ENCODE data around the gene ZFAND4. TPM values are rescaled to one million over a fixed set of nuclear protein-coding genes. Genes with fewer than 3 reads are reported as not detected.

Gene ZFAND4
- total and polyA plus RNA-seq, 2 donors (not counting 3 experiments of a cell fraction or from before 2014, with no cell fraction given) = 1.5 to 7.8 TPM

DNA sequence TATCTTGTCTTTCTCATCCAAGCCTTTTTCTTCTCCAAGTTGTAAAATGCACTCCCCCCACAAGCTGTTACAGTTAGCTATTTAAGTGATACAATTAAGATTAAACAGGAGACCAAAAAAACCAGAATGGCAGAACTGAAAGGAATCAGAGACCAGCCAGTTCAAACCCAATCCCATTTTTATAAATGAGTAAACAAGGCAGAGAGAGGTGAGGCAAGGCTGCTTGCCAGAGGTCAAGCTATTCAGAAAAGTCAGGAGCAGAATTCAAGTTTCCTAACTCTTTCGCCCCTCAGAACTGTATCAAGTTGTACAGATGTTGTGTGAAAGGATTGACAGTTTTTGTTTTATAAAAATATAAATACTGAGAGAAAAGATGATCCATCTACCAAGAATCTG is 90.2 kb downstream of the ZFAND4 start:
- Histone ChIP-seq H3K79me2 (ENCODE audit: control insufficient read depth, insufficient read depth, low read length) (no peaks in the 10 kb centered on the region), H3K9me3 (replicated peaks; ENCODE audit: control insufficient read depth, insufficient read depth, low read length) (no peaks in the 10 kb centered on the region), H3K27me3 (ENCODE audit: control insufficient read depth in 2 of 2, insufficient read depth in 2 of 2, low read length in 2 of 2) (no peaks in the 10 kb centered on the region), H3K4me2 (ENCODE audit: insufficient read depth, low read length) (no peak overlapping the region), H3K9ac (replicated peaks; ENCODE audit: extremely low read depth, insufficient read depth, low read length) (no peak overlapping the region), H4K20me1 (replicated peaks; ENCODE audit: control insufficient read depth, extremely low read depth, insufficient read depth, low read length) (no peaks in the 10 kb centered on the region), H3K4me3 (replicated peaks in 1 of 3; ENCODE audit: insufficient read depth in 1 of 3, low read depth in 1 of 3, low read length in 3 of 3) (no peak overlapping the region), H3K4me1 (ENCODE audit: control insufficient read depth, extremely low read depth, insufficient read depth, low read length) (no peaks in the 10 kb centered on the region), H3K9me1 (replicated peaks; ENCODE audit: control insufficient read depth, extremely low read depth, insufficient read depth, low read length) (no peaks in the 10 kb centered on the region), H3K36me3 (ENCODE audit: control insufficient read depth in 2 of 2, extremely low read depth in 1 of 2, insufficient read depth in 2 of 2, low read length in 2 of 2) (no peaks in the 10 kb centered on the region), H3K27ac (ENCODE audit: insufficient read depth, low read depth, low read length) (no peak overlapping the region), H2AFZ (ENCODE audit: low read depth, low read length) (no peak overlapping the region)
- BruUV-seq (replicated peaks) = no TSS peak
- FAIRE-seq = no peak
- dilution Hi-C loops (cut with MboI; ENCODE audit: extremely low pct_ligation_motif_present, low sequenced_read_pairs) (no loop called here), intact Hi-C loops (cut with micrococcal nuclease) (loop anchor here (2.0 kb wide), 1 partner anchor 26 kb away; no protein-coding TSS in a partner anchor)
- no peak for DNase-seq (ENCODE audit: low read depth, low spot score)
- ChIA-PET POLR2A (no interaction called here), CTCF (no interaction called here)
- TF ChIP-seq MYC (IDR thresholded peaks at IDR 0.05; ENCODE audit: low read depth, low read length) = no peak
- no peak for TF ChIP-seq JUN (IDR thresholded peaks at IDR 0.05; ENCODE audit: borderline replicate concordance, insufficient read depth, insufficient read length, low read depth)
- no peak for TF ChIP-seq CTCF (IDR thresholded peaks at IDR 0.05; ENCODE audit: extremely low read depth in 1 of 2, insufficient read depth in 1 of 2, low read depth in 1 of 2, low read length in 2 of 2)
- TF ChIP-seq FOS (IDR thresholded peaks at IDR 0.05; ENCODE audit: borderline replicate concordance, insufficient read depth, low read length) = no peak
- TF ChIP-seq EZH2 (IDR thresholded peaks at IDR 0.05; ENCODE audit: borderline replicate concordance, low read depth, low read length, severe bottlenecking) = no peak
- no peak for TF ChIP-seq POLR2A (IDR thresholded peaks at IDR 0.05; ENCODE audit: low read depth, low read length)
- no peak for TF ChIP-seq MAX (IDR thresholded peaks at IDR 0.05; ENCODE audit: insufficient read depth, insufficient read length)
